HepG2 (cell line): ENCODE measurements around the gene MRM1. TPM values are rescaled to one million over a fixed set of nuclear protein-coding genes. Genes with fewer than 3 reads are reported as not detected.

Experiments used
- ATAC-seq: fragments of 200-7000 bp; cut with Tn5 transposase; 3 replicates; pipeline ENCODE4 v1.9.1; 2020; ENCODE audit warnings: mild to moderate bottlenecking, moderate library complexity
- BruUV-seq: library from RNA; stranded (reverse); fragments of 400-500 nt; replicated peaks from 2 replicates; lab custom pipeline; 2021; lab: Mats Ljungman, UMichigan
- CTCF ChIA-PET: fragments of 300-600 bp; formaldehyde crosslinking; extraction: SDS; loops from one replicate; lab custom pipeline; 2021; ENCODE audit warnings: low total read pairs, inconsistent platforms, low intra/inter-chr PET ratio; lab: Yijun Ruan, JAX
- POLR2A ChIA-PET: fragments of 350-600 bp; sonication (Branson Sonifier 250); formaldehyde crosslinking; loops from one replicate; lab custom pipeline; 2020; ENCODE audit warnings: antibody characterized with exemption, inconsistent platforms; lab: Yijun Ruan, JAX
- DNase-seq: peaks from one replicate; pipeline ENCODE4 v3.0.0-alpha.2; 2015; ENCODE audit warnings: low spot score
- FAIRE-seq: peaks from 3 replicates; lab custom pipeline; 2011; peaks lifted over from hg19 to GRCh38; lab: Jason Lieb, UNC
- H2AFZ ChIP-seq: one replicate; pipeline ENCODE4 v1.6.1; 2011; ENCODE audit warnings: low read length, inconsistent platforms
- H3K27ac ChIP-seq: fragments of 300-600 bp; 3 replicates; pipeline ENCODE4 v1.8.0; 2011; ENCODE audit warnings: mixed run types, mild to moderate bottlenecking, mixed read lengths, low read length, inconsistent platforms; ENCODE audit not compliant: insufficient read depth; ENCODE audit errors: extremely low read length
- H3K27me3 ChIP-seq, 2 experiments: fragments of 200-600 bp in 1 of 2; 2 replicates in 1 of 2; 3 replicates in 1 of 2; pipeline versions ENCODE4 v1.6.0 to v1.8.0; 2011; ENCODE audit warnings: low read length in 2 of 2, mild to moderate bottlenecking in 2 of 2, moderate library complexity in 2 of 2, inconsistent platforms in 1 of 2; ENCODE audit not compliant: insufficient read depth in 2 of 2, control insufficient read depth in 1 of 2
- H3K36me3 ChIP-seq, 2 experiments: fragments of 200-600 bp in 1 of 2; replicated peaks in 1 of 2; 2 replicates in 1 of 2; 3 replicates in 1 of 2; pipeline versions ENCODE4 v1.5.1 to v1.8.0; 2011; ENCODE audit warnings: low read length in 2 of 2, inconsistent platforms in 1 of 2; ENCODE audit not compliant: insufficient read depth in 2 of 2, control insufficient read depth in 1 of 2
- H3K4me1 ChIP-seq: 2 replicates; pipeline ENCODE4 v1.5.1; 2012; ENCODE audit warnings: low read length, inconsistent platforms; ENCODE audit not compliant: insufficient read depth
- H3K4me2 ChIP-seq: 2 replicates; pipeline ENCODE4 v1.6.0; 2011; ENCODE audit warnings: low read depth, low read length, inconsistent platforms
- H3K4me3 ChIP-seq, 3 experiments: fragments of 200-600 bp in 1 of 3; sonication (generic), shearing (Covaris generic) in 1 of 3; replicated peaks in 1 of 3; 2 replicates each; pipeline ENCODE4 v1.5.1; 2011 to 2016; ENCODE audit warnings: low read length in 3 of 3, inconsistent platforms in 2 of 3, low read depth in 2 of 3, mild to moderate bottlenecking in 2 of 3, control low read depth in 1 of 3, mixed read lengths in 1 of 3; ENCODE audit not compliant: insufficient read depth in 1 of 3
- H3K79me2 ChIP-seq: one replicate; pipeline ENCODE4 v1.6.1; 2011; ENCODE audit warnings: low read length, inconsistent platforms; ENCODE audit not compliant: insufficient read depth
- H3K9ac ChIP-seq: 2 replicates; pipeline ENCODE4 v1.6.0; 2011; ENCODE audit warnings: mild to moderate bottlenecking, low read depth, low read length, inconsistent platforms; ENCODE audit not compliant: insufficient read depth
- H3K9me3 ChIP-seq: 2 replicates; pipeline ENCODE4 v1.5.1; 2012; ENCODE audit warnings: mild to moderate bottlenecking, low read length
- H4K20me1 ChIP-seq: 2 replicates; pipeline ENCODE4 v1.6.0; 2011; ENCODE audit warnings: inconsistent platforms, mild to moderate bottlenecking, low read length, moderate library complexity; ENCODE audit not compliant: insufficient read depth
- GPN1 ChIP-seq: sonication (generic); formaldehyde crosslinking; IDR thresholded peaks from 2 replicates; pipeline ENCODE4 v1.5.1; 2020; ENCODE audit warnings: missing genetic modification reagents, borderline replicate concordance
- HDAC6 ChIP-seq: fragments of 200-600 bp; sonication (generic); IDR thresholded peaks from 2 replicates; pipeline ENCODE4 v1.7.0; 2017; ENCODE audit warnings: mild to moderate bottlenecking, antibody characterized with exemption, low read length, low read depth
- MNT ChIP-seq: fragments of 450-650 bp; IDR thresholded peaks from 2 replicates; pipeline ENCODE4 v1.6.1; 2016
- NFIC ChIP-seq: IDR thresholded peaks from 2 replicates; pipeline ENCODE4 v1.6.1; 2012; ENCODE audit warnings: mild to moderate bottlenecking, low read length, inconsistent platforms
- U2AF2 ChIP-seq: fragments of 200-400 bp; formaldehyde crosslinking; IDR thresholded peaks from 2 replicates; pipeline ENCODE4 v1.6.1; 2017; ENCODE audit warnings: low read depth, mild to moderate bottlenecking, low read length
- ZNF629 ChIP-seq: sonication (generic); formaldehyde crosslinking; conservative IDR thresholded peaks from 2 replicates; pipeline ENCODE4 v1.5.0; 2020; ENCODE audit warnings: missing genetic modification reagents
- WGBS: methylation state at CpG from one replicate; pipeline ENCODE4 v1.1.6; 2017; ENCODE audit warnings: low lambda C conversion rate; 5-methylcytosine and 5-hydroxymethylcytosine counted together
- in situ Hi-C: cut with HindIII; loops from 2 replicates; pipeline ENCODE4 v1.10.0; 2017; ENCODE audit warnings: low pct_unique_long_range_greater_than_20kb; ENCODE audit not compliant: extremely low pct_ligation_motif_present
- intact Hi-C: fragments of 100-400 bp; cut with micrococcal nuclease; formaldehyde crosslinking; loops from one replicate; pipeline ENCODE4 v1.10.0; 2022; ENCODE audit not compliant: unreplicated experiment
- polyA plus RNA-seq, 8 experiments: library from polyadenylated mRNA; depleted of rRNA in 3 of 8; stranded (reverse) in 7 of 8; unstranded in 1 of 8; fragments of >200 nt; fragmentation: Illumina TruSeq in 4 of 8; extraction: Trizol in 4 of 8; gene quantifications; 2 replicates each; pipeline versions ENCODE4 v1.2.1 to v1.2.3, GENCODE V29; 2011 to 2016; ENCODE audit warnings: low read depth in 4 of 8, missing spikeins in 1 of 8, mixed read lengths in 1 of 8; ENCODE audit not compliant: insufficient read depth in 1 of 8
- total RNA-seq, 5 experiments: library from RNA; depleted of rRNA; stranded (reverse); fragments of >200 nt; fragmentation: Illumina TruSeq; extraction: Trizol; gene quantifications; 2 replicates each; pipeline ENCODE4 v1.2.3, GENCODE V29; 2016; ENCODE audit warnings: low read depth in 1 of 5

MRM1 gene
- total and polyA plus RNA-seq, 2 of the 13 experiments (the other 11 are each of a cell fraction or from before 2014, with no cell fraction given), result 4.1 to 11.3 TPM

GRCh38 chr17:36631022-36631421 lies 29.6 kb downstream of the MRM1 start:
- intact Hi-C loops, result no loop called here
- in situ Hi-C loops, result loop anchor here (10.0 kb wide), 1 partner anchor 434 kb away; no protein-coding TSS in a partner anchor
- CTCF ChIA-PET, result no interaction called here

More at GRCh38 chr17:36631022-36631421, 29.6 kb downstream of the MRM1 start:
- ATAC-seq, result no peak
- H3K4me2 ChIP-seq, result no peak overlapping the region
- peaks cover 6 to 27% of the 10 kb centered on the region in 2 experiments; a peak in 4 of 5 replicates for H3K27me3 ChIP-seq
- no peak overlapping the region for H2AFZ ChIP-seq
- H3K79me2 ChIP-seq, result no peaks in the 10 kb centered on the region
- FAIRE-seq, result no peak
- POLR2A ChIA-PET, result no interaction called here
- no peaks in the 10 kb centered on the region for H3K9me3 ChIP-seq
- H3K27ac ChIP-seq, result no peak overlapping the region
- no TSS peak for BruUV-seq
- WGBS, result 4% methylated on average over 3 of the region's 4 CpGs
- H4K20me1 ChIP-seq, result 0 out of 2 replicates have a peak, but pooled peaks cover 3% of the 10 kb centered on the region
- H3K4me1 ChIP-seq, result peaks cover 20% of the 10 kb centered on the region
- peak; percentile 77 for TF ChIP-seq ZNF629
- no peak for TF ChIP-seq NFIC
- no peak for TF ChIP-seq U2AF2
- no peak for TF ChIP-seq GPN1 (CRISPR knock-in tag)
- no peak for TF ChIP-seq HDAC6
- TF ChIP-seq MNT, result peak; percentile 64
- TF ChIP-seq, all 625 proteins: peak for 2
- no peaks in the 10 kb centered on the region for H3K36me3 ChIP-seq
- no peak overlapping the region for H3K4me3 ChIP-seq
- no peak overlapping the region for H3K9ac ChIP-seq
- DNase-seq, result no peak
